ENCODE results near the gene PRDX6. TPM values are rescaled to one million over a fixed set of nuclear protein-coding genes. Genes with fewer than 3 reads are reported as not detected.

PRDX6 gene
- total RNA-seq, 1 donor from 2014 or later, result 520 TPM

- peaks cover 42% of the 10 kb centered on the region for H3K4me1 ChIP-seq (ENCODE audit: insufficient read depth, low read length)
- H3K4me2 ChIP-seq (ENCODE audit: low read length), result peak overlapping the region; percentile 86
- Mint-ChIP-seq H3K9me3 (ENCODE audit: unreplicated experiment) (no peaks in the 10 kb centered on the region), H3K36me3 (ENCODE audit: low read depth, unreplicated experiment) (peaks cover 7% of the 10 kb centered on the region), H3K4me1 (ENCODE audit: low read depth, unreplicated experiment) (peaks cover 34% of the 10 kb centered on the region), H3K27me3 (ENCODE audit: low read depth, unreplicated experiment) (no peaks in the 10 kb centered on the region), H3K4me3 (ENCODE audit: unreplicated experiment) (peak overlapping the region; percentile 97), H3K27ac (ENCODE audit: unreplicated experiment) (peak overlapping the region; percentile 93)
- peak overlapping the region; percentile 97 for H3K9ac ChIP-seq (ENCODE audit: low read length)
- FAIRE-seq (no peak), DNase-seq (ENCODE audit: low read depth) (peak; percentile 88)
- TF ChIP-seq EZH2 (IDR thresholded peaks at IDR 0.05; ENCODE audit: insufficient read depth, low read length), result no peak
- TF ChIP-seq CTCF (IDR thresholded peaks at IDR 0.05; ENCODE audit: insufficient read depth, low read depth, low read length), result no peak
- peaks cover 50% of the 10 kb centered on the region for H4K20me1 ChIP-seq (ENCODE audit: insufficient read depth, low read length)
- peaks cover 27% of the 10 kb centered on the region for H3K36me3 ChIP-seq (ENCODE audit: insufficient read depth, low read length)
- peak overlapping the region; percentile 85 for H3K4me3 ChIP-seq (ENCODE audit: insufficient read depth, low read depth, low read length)
- H2AFZ ChIP-seq (ENCODE audit: low read depth, low read length), result peak overlapping the region; percentile 91
- H3K9me3 ChIP-seq (ENCODE audit: insufficient read depth, low read depth, low read length), result no peaks in the 10 kb centered on the region
- H3K79me2 ChIP-seq (ENCODE audit: insufficient read depth, low read length), result peaks cover 70% of the 10 kb centered on the region
- peak overlapping the region; percentile 93 for H3K27ac ChIP-seq (ENCODE audit: low read depth, low read length)
- no peaks in the 10 kb centered on the region for H3K27me3 ChIP-seq (ENCODE audit: insufficient read depth, low read length)
These were observed 1.0 kb downstream of the PRDX6 start for GRCh38 chr1:173478094-173478674.

GRCh38 chr1:173479649-173480048, 2.5 kb downstream of the PRDX6 start:
- Histone ChIP-seq H3K36me3 (ENCODE audit: insufficient read depth, low read length) (peaks cover 39% of the 10 kb centered on the region), H3K4me3 (ENCODE audit: insufficient read depth, low read depth, low read length) (peak overlapping the region; percentile 85), H4K20me1 (ENCODE audit: insufficient read depth, low read length) (peaks cover 55% of the 10 kb centered on the region), H3K4me1 (ENCODE audit: insufficient read depth, low read length) (peaks cover 27% of the 10 kb centered on the region), H3K9ac (ENCODE audit: low read length) (peak overlapping the region; percentile 97), H3K79me2 (ENCODE audit: insufficient read depth, low read length) (peaks cover 75% of the 10 kb centered on the region), H3K9me3 (ENCODE audit: insufficient read depth, low read depth, low read length) (no peaks in the 10 kb centered on the region), H3K27ac (ENCODE audit: low read depth, low read length) (no peak overlapping the region), H2AFZ (ENCODE audit: low read depth, low read length) (no peak overlapping the region), H3K4me2 (ENCODE audit: low read length) (peak overlapping the region; percentile 86), H3K27me3 (ENCODE audit: insufficient read depth, low read length) (no peaks in the 10 kb centered on the region)
- Mint-ChIP-seq H3K4me3 (ENCODE audit: unreplicated experiment) (peak overlapping the region; percentile 97), H3K27ac (ENCODE audit: unreplicated experiment) (peak overlapping the region; percentile 65), H3K4me1 (ENCODE audit: low read depth, unreplicated experiment) (peaks cover 21% of the 10 kb centered on the region), H3K27me3 (ENCODE audit: low read depth, unreplicated experiment) (no peaks in the 10 kb centered on the region), H3K9me3 (ENCODE audit: unreplicated experiment) (no peaks in the 10 kb centered on the region), H3K36me3 (ENCODE audit: low read depth, unreplicated experiment) (peaks cover 8% of the 10 kb centered on the region)
- TF ChIP-seq EZH2 (IDR thresholded peaks at IDR 0.05; ENCODE audit: insufficient read depth, low read length) (no peak), CTCF (IDR thresholded peaks at IDR 0.05; ENCODE audit: insufficient read depth, low read depth, low read length) (no peak)
- FAIRE-seq, result no peak
- DNase-seq (ENCODE audit: low read depth), result peak; percentile 23

GRCh38 chr1:173481195-173481772, 4.1 kb downstream of the PRDX6 start:
- peaks cover 16% of the 10 kb centered on the region for H3K36me3 Mint-ChIP-seq (ENCODE audit: low read depth, unreplicated experiment)
- no peak for TF ChIP-seq EZH2 (IDR thresholded peaks at IDR 0.05; ENCODE audit: insufficient read depth, low read length)
- no peak for TF ChIP-seq CTCF (IDR thresholded peaks at IDR 0.05; ENCODE audit: insufficient read depth, low read depth, low read length)
- H3K4me1 ChIP-seq (ENCODE audit: insufficient read depth, low read length), result peaks cover 14% of the 10 kb centered on the region
- no peaks in the 10 kb centered on the region for H3K9me3 ChIP-seq (ENCODE audit: insufficient read depth, low read depth, low read length)
- H4K20me1 ChIP-seq (ENCODE audit: insufficient read depth, low read length), result peaks cover 59% of the 10 kb centered on the region
- H3K4me3 Mint-ChIP-seq (ENCODE audit: unreplicated experiment), result no peak overlapping the region
- FAIRE-seq, result no peak
- H3K79me2 ChIP-seq (ENCODE audit: insufficient read depth, low read length), result peaks cover 60% of the 10 kb centered on the region
- H3K4me2 ChIP-seq (ENCODE audit: low read length), result no peak overlapping the region
- no peak overlapping the region for H3K27ac Mint-ChIP-seq (ENCODE audit: unreplicated experiment)
- peaks cover 9% of the 10 kb centered on the region for H3K4me1 Mint-ChIP-seq (ENCODE audit: low read depth, unreplicated experiment)
- DNase-seq (ENCODE audit: low read depth), result no peak
- H3K4me3 ChIP-seq (ENCODE audit: insufficient read depth, low read depth, low read length), result no peak overlapping the region
- no peak overlapping the region for H3K27ac ChIP-seq (ENCODE audit: low read depth, low read length)
- peaks cover 56% of the 10 kb centered on the region for H3K36me3 ChIP-seq (ENCODE audit: insufficient read depth, low read length)
- no peak overlapping the region for H2AFZ ChIP-seq (ENCODE audit: low read depth, low read length)
- H3K27me3 ChIP-seq (ENCODE audit: insufficient read depth, low read length), result no peaks in the 10 kb centered on the region
- H3K9ac ChIP-seq (ENCODE audit: low read length), result no peak overlapping the region
- H3K9me3 Mint-ChIP-seq (ENCODE audit: unreplicated experiment), result no peaks in the 10 kb centered on the region
- H3K27me3 Mint-ChIP-seq (ENCODE audit: low read depth, unreplicated experiment), result no peaks in the 10 kb centered on the region

All from astrocyte (in vitro differentiated cells and primary cell).